HepG2 (cell line): ENCODE data around the gene TAMALIN. TPM values are rescaled to one million over a fixed set of nuclear protein-coding genes. Genes with fewer than 3 reads are reported as not detected.
A peak's percentile ranks its signal among the peaks of the same experiment; 100 is the strongest.

ENCODE experiments used
- ARNT ChIP-seq: fragments of 450-650 bp; IDR thresholded peaks from 2 replicates; pipeline ENCODE4 v1.6.1; 2017
- ATRX ChIP-seq: sonication (generic); formaldehyde crosslinking; IDR thresholded peaks from 2 replicates; pipeline ENCODE4 v1.4.0; 2020; ENCODE audit warnings: missing genetic modification reagents, borderline replicate concordance
- CAMTA2 ChIP-seq: sonication (generic); formaldehyde crosslinking; IDR thresholded peaks from 2 replicates; pipeline ENCODE4 v1.4.0; 2020; ENCODE audit warnings: mild to moderate bottlenecking, missing genetic modification reagents, borderline replicate concordance
- ELF4 ChIP-seq: sonication (generic); formaldehyde crosslinking; IDR thresholded peaks from 2 replicates; pipeline ENCODE4 v1.5.0; 2020; ENCODE audit warnings: missing genetic modification reagents, mild to moderate bottlenecking, moderate library complexity, borderline replicate concordance
- ETV5 ChIP-seq: IDR thresholded peaks from 2 replicates; pipeline ENCODE4 v1.6.1; 2018; ENCODE audit warnings: missing biosample characterization, missing genetic modification reagents, inconsistent platforms, borderline replicate concordance
- HNRNPH1 ChIP-seq: fragments of 200-400 bp; formaldehyde crosslinking; optimal IDR thresholded peaks from 2 replicates; pipeline ENCODE3; 2017; ENCODE audit warnings: mild to moderate bottlenecking, low read depth, low read length
- HNRNPL ChIP-seq: fragments of 200-400 bp; formaldehyde crosslinking; IDR thresholded peaks from 2 replicates; pipeline ENCODE4 v1.6.1; 2017; ENCODE audit warnings: mild to moderate bottlenecking, low read depth, low read length
- KMT2A ChIP-seq: sonication (generic); formaldehyde crosslinking; IDR thresholded peaks from 2 replicates; pipeline ENCODE4 v1.4.0; 2020; ENCODE audit warnings: missing genetic modification reagents
- MAX ChIP-seq: IDR thresholded peaks from 2 replicates; pipeline ENCODE4 v1.6.1; 2012; ENCODE audit warnings: inconsistent platforms
- MED8 ChIP-seq: sonication (generic); formaldehyde crosslinking; IDR thresholded peaks from 2 replicates; pipeline ENCODE4 v1.8.1; 2023; ENCODE audit warnings: mild to moderate bottlenecking, missing genetic modification reagents; ENCODE audit not compliant: insufficient replicate concordance
- NCOA2 ChIP-seq: sonication (generic); formaldehyde crosslinking; IDR thresholded peaks from 2 replicates; pipeline ENCODE4 v1.8.0; 2022; ENCODE audit warnings: inconsistent platforms
- PHF20 ChIP-seq: sonication (generic); formaldehyde crosslinking; IDR thresholded peaks from 2 replicates; pipeline ENCODE4 v1.5.0; 2020; ENCODE audit warnings: mild to moderate bottlenecking, missing genetic modification reagents
- RBFOX2 ChIP-seq: fragments of 200-400 bp; formaldehyde crosslinking; IDR thresholded peaks from 2 replicates; pipeline ENCODE4 v1.6.1; 2017; ENCODE audit warnings: low read depth, mild to moderate bottlenecking, low read length
- RELA ChIP-seq: sonication (generic); formaldehyde crosslinking; IDR thresholded peaks from 2 replicates; pipeline ENCODE4 v1.4.0; 2020; ENCODE audit warnings: missing genetic modification reagents
- SIX4 ChIP-seq: sonication (generic); formaldehyde crosslinking; IDR thresholded peaks from 2 replicates; pipeline ENCODE4 v1.4.0; 2020; ENCODE audit warnings: missing genetic modification reagents
- SNRNP70 ChIP-seq: fragments of 200-400 bp; formaldehyde crosslinking; IDR thresholded peaks from 2 replicates; pipeline ENCODE4 v1.6.1; 2017; ENCODE audit warnings: mild to moderate bottlenecking, low read depth, low read length, moderate library complexity
- STAG1 ChIP-seq: sonication (generic); formaldehyde crosslinking; IDR thresholded peaks from 2 replicates; pipeline ENCODE4 v1.4.0; 2020; ENCODE audit warnings: missing genetic modification reagents
- YEATS4 ChIP-seq: sonication (generic); formaldehyde crosslinking; IDR thresholded peaks from 2 replicates; pipeline ENCODE4 v1.4.0; 2020; ENCODE audit warnings: missing genetic modification reagents, borderline replicate concordance
- ZBTB10 ChIP-seq: sonication (generic); formaldehyde crosslinking; IDR thresholded peaks from 2 replicates; pipeline ENCODE4 v1.4.0; 2020; ENCODE audit warnings: missing genetic modification reagents, borderline replicate concordance
- ZBTB44 ChIP-seq: sonication (generic); formaldehyde crosslinking; IDR thresholded peaks from 2 replicates; pipeline ENCODE4 v1.4.0; 2020; ENCODE audit warnings: missing genetic modification reagents
- ZC3H4 ChIP-seq: sonication (generic); formaldehyde crosslinking; IDR thresholded peaks from 2 replicates; pipeline ENCODE4 v1.4.0; 2020; ENCODE audit warnings: missing genetic modification reagents, borderline replicate concordance
- ZEB1 ChIP-seq: IDR thresholded peaks from 2 replicates; pipeline ENCODE4 v1.6.1; 2012; ENCODE audit warnings: mild to moderate bottlenecking, low read depth, inconsistent platforms; ENCODE audit not compliant: insufficient replicate concordance
- ZNF225 ChIP-seq: sonication (generic); formaldehyde crosslinking; IDR thresholded peaks from 2 replicates; pipeline ENCODE4 v1.4.0; 2020; ENCODE audit warnings: mild to moderate bottlenecking, missing genetic modification reagents
- ZNF552 ChIP-seq: sonication (generic); formaldehyde crosslinking; IDR thresholded peaks from 2 replicates; pipeline ENCODE4 v1.9.0; 2022; ENCODE audit warnings: missing genetic modification reagents, mild to moderate bottlenecking, borderline replicate concordance
- ZSCAN31 ChIP-seq: sonication (generic); formaldehyde crosslinking; IDR thresholded peaks from 2 replicates; pipeline ENCODE4 v1.5.0; 2020; ENCODE audit warnings: low read depth, mild to moderate bottlenecking, missing genetic modification reagents
- polyA plus RNA-seq, 8 experiments: library from polyadenylated mRNA; depleted of rRNA in 3 of 8; stranded (reverse) in 7 of 8; unstranded in 1 of 8; fragments of >200 nt; fragmentation: Illumina TruSeq in 4 of 8; extraction: Trizol in 4 of 8; gene quantifications; 2 replicates each; pipeline versions ENCODE4 v1.2.1 to v1.2.3, GENCODE V29; 2011 to 2016; ENCODE audit warnings: low read depth in 4 of 8, missing spikeins in 1 of 8, mixed read lengths in 1 of 8; ENCODE audit not compliant: insufficient read depth in 1 of 8
- total RNA-seq, 5 experiments: library from RNA; depleted of rRNA; stranded (reverse); fragments of >200 nt; fragmentation: Illumina TruSeq; extraction: Trizol; gene quantifications; 2 replicates each; pipeline ENCODE4 v1.2.3, GENCODE V29; 2016; ENCODE audit warnings: low read depth in 1 of 5
- TF ChIP-seq, protein P1 (sequence below): sonication (generic); formaldehyde crosslinking; IDR thresholded peaks from 2 replicates; pipeline ENCODE4 v1.4.0; 2020; ENCODE audit warnings: missing genetic modification reagents, low read depth, mild to moderate bottlenecking, borderline replicate concordance

Gene TAMALIN
- total and polyA plus RNA-seq, 2 of the 13 experiments (the other 11 are each of a cell fraction or from before 2014, with no cell fraction given), result 2.9 to 10.9 TPM

DNA sequence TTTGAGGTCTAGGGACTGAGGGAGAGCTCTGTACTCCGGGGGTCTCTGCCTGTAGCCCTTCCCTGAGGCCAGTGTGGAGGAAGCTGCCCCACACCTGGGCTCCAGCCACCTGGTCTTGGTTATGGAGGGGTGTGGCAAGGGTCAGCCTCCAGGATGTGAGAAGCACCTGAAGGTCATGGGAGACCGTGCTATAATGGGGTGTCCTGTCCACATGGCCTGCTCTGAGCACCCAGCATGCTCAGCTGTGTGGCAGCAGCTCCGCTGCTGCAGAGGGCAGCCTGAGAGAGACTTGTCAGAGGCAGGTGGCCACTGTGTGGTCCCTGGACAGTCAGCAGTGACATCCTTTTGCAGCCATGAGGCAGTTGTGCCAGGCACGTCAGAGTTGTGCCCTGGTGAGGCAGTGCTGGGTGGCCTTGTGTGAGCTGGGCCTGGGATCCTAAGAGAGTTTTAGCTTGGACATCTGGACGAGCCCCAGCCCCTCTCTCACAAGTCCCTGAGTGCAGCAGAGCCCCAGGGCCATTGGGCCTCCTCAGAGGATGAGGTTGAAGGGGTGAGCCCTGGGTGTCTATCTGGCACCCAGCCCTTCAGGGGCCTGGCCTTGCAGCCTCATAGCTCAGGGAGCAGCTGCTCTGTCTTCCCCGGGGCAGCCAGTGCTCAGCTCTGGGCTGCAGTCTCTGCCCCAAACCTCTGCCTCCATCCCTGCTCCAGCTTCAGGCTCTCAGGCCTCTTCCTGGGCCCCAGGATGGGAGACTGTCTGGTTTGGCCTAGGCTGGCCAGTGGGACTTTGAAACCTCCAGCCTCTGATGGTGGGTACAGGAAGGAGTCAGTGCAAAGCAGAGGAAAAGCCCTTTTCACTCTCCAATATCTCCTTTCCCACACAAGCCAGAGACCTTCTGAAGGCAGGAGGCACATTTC is 55.7 kb downstream of the TAMALIN start (continued):
- TF ChIP-seq MAX (0 out of 2 replicates have a peak, but pooled peaks have one; percentile 5), ZSCAN31 (no peak; the same call in 1 of the 2 replicates), ZEB1 (no peak), ZBTB44 (no peak), SIX4 (no peak), ELF4 (CRISPR knock-in tag) (no peak), YEATS4 (CRISPR knock-in tag) (no peak), RELA (CRISPR knock-in tag) (no peak), NCOA2 (no peak), ATRX (CRISPR knock-in tag) (no peak), ZNF225 (0 out of 2 replicates have a peak, but pooled peaks have one; percentile 3), ZC3H4 (CRISPR knock-in tag) (no peak), MED8 (no peak), KMT2A (no peak), RBFOX2 (0 out of 2 replicates have a peak, but pooled peaks have one; percentile 9), HNRNPL (0 out of 2 replicates have a peak, but pooled peaks have one; percentile 12), HNRNPH1 (no peak), ZNF552 (CRISPR knock-in tag) (no peak), PHF20 (no peak), CAMTA2 (CRISPR knock-in tag) (no peak), ETV5 (no peak), ARNT (no peak), STAG1 (CRISPR knock-in tag) (no peak), SNRNP70 (no peak), ZBTB10 (CRISPR knock-in tag) (no peak)
- TF ChIP-seq, protein P1, sequence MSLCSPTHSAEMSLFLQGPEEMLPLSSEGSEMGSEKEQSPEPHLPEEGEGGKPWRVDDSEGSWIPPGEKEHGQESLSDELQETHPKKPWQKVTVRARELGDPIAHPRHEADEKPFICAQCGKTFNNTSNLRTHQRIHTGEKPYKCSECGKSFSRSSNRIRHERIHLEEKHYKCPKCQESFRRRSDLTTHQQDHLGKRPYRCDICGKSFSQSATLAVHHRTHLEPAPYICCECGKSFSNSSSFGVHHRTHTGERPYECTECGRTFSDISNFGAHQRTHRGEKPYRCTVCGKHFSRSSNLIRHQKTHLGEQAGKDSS (CRISPR knock-in tag), result no peak; the same call in 1 of the 2 replicates
